ENCODE data around the gene ATXN3.

Gene ATXN3

GRCh38 chr14:92106143-92106926 is at the start of gene ATXN3:
TSS of gene ATXN3 (minus strand) at chr14:92106582. CDS start at chr14:92106552, 30 bp downstream.
- peak; percentile 98 for DNase-seq (ENCODE audit: low spot score)
- TF ChIP-seq CTCF (IDR thresholded peaks at IDR 0.05; ENCODE audit: borderline replicate concordance, control extremely low read depth, extremely low read depth, insufficient read depth, missing control alignments): peak; percentile 74
- in situ Hi-C loops (cut with MboI; ENCODE audit: low sequenced_read_pairs, unreplicated experiment): no loop called here

- in situ Hi-C loops (cut with MboI; ENCODE audit: low sequenced_read_pairs, unreplicated experiment): no loop called here
- DNase-seq (ENCODE audit: low spot score): no peak
These were observed 48.0 kb upstream of the ATXN3 start for GRCh38 chr14:92154283-92154942.

DNA sequence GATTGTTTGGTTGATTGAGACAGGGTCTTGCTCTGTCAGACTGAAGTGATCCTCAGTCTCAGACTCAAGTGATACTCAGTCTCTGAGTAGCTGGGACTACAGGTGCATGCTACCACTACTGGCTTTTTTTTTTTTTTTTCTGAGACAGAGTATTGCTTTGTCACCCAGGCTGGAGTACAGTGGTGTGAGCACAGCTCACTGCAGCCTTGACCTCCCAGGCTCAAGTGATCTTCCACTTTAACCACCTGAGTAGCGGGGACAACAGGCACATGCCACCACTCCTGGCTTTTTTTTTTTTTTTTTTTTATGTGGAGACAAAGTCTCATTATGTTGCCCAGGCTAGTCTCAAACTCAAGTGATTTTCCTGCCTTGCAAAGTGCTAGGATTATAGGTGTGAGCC is 47.2 kb upstream of the ATXN3 start:
- no peak for DNase-seq (ENCODE audit: low spot score)
- no peak for TF ChIP-seq CTCF (IDR thresholded peaks at IDR 0.05; ENCODE audit: borderline replicate concordance, control extremely low read depth, extremely low read depth, insufficient read depth, missing control alignments)
- in situ Hi-C loops (cut with MboI; ENCODE audit: low sequenced_read_pairs, unreplicated experiment): no loop called here

More at GRCh38 chr14:92154283-92154942, 48.0 kb upstream of the ATXN3 start:
- TF ChIP-seq CTCF (IDR thresholded peaks at IDR 0.05; ENCODE audit: borderline replicate concordance, control extremely low read depth, extremely low read depth, insufficient read depth, missing control alignments): no peak

GRCh38 chr14:92144708-92145107 is 38.3 kb upstream of the ATXN3 start:
- DNase-seq (ENCODE audit: low spot score): no peak
- in situ Hi-C loops (cut with MboI; ENCODE audit: low sequenced_read_pairs, unreplicated experiment): loop anchor here (25.0 kb wide), 1 partner anchor 543 kb away; no protein-coding TSS in a partner anchor
- TF ChIP-seq CTCF (IDR thresholded peaks at IDR 0.05; ENCODE audit: borderline replicate concordance, control extremely low read depth, extremely low read depth, insufficient read depth, missing control alignments): no peak

- TF ChIP-seq CTCF (IDR thresholded peaks at IDR 0.05; ENCODE audit: borderline replicate concordance, control extremely low read depth, extremely low read depth, insufficient read depth, missing control alignments): no peak
- in situ Hi-C loops (cut with MboI; ENCODE audit: low sequenced_read_pairs, unreplicated experiment): loop anchor here (25.0 kb wide), 1 partner anchor 543 kb away; no protein-coding TSS in a partner anchor
- DNase-seq (ENCODE audit: low spot score): no peak
These were observed 37.6 kb upstream of the ATXN3 start for GRCh38 chr14:92143962-92144361.

- in situ Hi-C loops (cut with MboI; ENCODE audit: low sequenced_read_pairs, unreplicated experiment): loop anchor here (25.0 kb wide), 1 partner anchor 544 kb away; no protein-coding TSS in a partner anchor
- no peak for TF ChIP-seq CTCF (IDR thresholded peaks at IDR 0.05; ENCODE audit: borderline replicate concordance, control extremely low read depth, extremely low read depth, insufficient read depth, missing control alignments)
- no peak for DNase-seq (ENCODE audit: low spot score)
These were observed 36.9 kb upstream of the ATXN3 start for GRCh38 chr14:92143309-92143708.
